ENCODE results near the gene ZNF652. TPM values are rescaled to one million over a fixed set of nuclear protein-coding genes. Genes with fewer than 3 reads are reported as not detected.

The ZNF652 gene
- total RNA-seq, 1 donor from 2014 or later = 12.8 TPM

DNA sequence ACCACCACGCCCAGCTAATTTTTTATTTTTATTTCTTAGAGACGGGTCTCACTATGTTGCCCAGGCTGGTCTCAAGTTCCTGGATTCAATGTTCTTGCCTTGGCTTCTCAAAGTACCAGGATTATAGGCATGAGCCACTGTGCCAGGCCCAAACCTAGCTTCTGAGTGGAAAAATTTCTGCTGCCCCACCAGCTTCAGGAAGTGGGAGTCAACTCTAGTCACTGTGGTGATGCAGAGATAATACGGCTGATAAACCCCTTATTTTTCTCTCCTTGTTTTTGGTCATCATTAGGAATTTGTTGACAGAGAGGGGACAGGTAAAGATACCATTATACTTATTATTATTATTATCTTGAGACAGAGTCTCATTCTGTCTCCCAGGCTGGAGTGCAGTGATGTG, 103.7 kb downstream of the ZNF652 start:
- TF ChIP-seq CTCF (conservative IDR thresholded peaks at IDR 0.05; ENCODE audit: low read depth, low read length) = no peak

DNA sequence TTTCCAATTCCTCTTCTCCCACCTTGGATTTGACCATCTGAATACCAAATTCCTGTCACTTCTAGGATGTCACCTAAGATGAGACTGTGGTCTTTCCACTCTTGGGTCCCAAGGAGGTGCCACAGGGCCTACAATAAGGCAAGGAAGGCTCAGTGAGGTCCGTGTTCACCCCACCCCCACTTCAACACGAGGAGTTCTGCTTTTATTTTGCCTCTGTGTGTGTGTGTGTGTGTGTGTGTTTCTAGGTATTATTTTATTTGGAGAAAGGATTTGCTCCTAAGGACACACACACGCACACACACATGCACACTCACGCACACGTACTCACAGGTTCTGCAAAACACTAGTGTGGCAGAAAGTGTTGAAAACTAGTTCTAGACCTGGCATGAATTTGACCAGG, 106.9 kb downstream of the ZNF652 start:
- TF ChIP-seq CTCF (conservative IDR thresholded peaks at IDR 0.05; ENCODE audit: low read depth, low read length) = no peak
- H3K4me3 ChIP-seq (ENCODE audit: low read depth, low read length) = no peak overlapping the region
- DNase-seq (ENCODE audit: low read depth) = no peak

More for the DNA sequence above, 103.7 kb downstream of the ZNF652 start:
- DNase-seq (ENCODE audit: low read depth) = no peak
- no peak overlapping the region for H3K4me3 ChIP-seq (ENCODE audit: low read depth, low read length)

DNA sequence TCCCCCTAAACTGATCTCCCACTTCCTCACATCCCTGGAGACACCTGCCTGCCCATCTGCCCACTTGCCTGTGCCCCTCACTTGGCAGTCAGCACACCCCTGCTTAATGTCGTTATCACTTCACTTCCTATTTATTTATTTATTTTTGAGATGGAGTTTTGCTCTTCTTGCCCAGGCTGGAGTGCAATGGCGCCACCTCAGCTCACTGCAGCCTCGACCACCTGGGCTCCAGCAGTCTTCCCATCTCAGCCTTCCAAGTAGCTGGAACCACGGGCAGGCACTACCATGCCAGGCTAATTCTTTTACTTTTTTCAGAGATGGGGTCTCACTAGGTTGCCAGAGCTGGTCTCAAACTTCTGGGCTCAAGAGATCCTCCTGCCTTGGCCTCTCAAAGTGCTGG, 108.0 kb downstream of the ZNF652 start:
- DNase-seq (ENCODE audit: low read depth) = no peak
- H3K4me3 ChIP-seq (ENCODE audit: low read depth, low read length) = no peak overlapping the region
- no peak for TF ChIP-seq CTCF (conservative IDR thresholded peaks at IDR 0.05; ENCODE audit: low read depth, low read length)

- no peak for TF ChIP-seq CTCF (conservative IDR thresholded peaks at IDR 0.05; ENCODE audit: low read depth, low read length)
- no peak for DNase-seq (ENCODE audit: low read depth)
- no peak overlapping the region for H3K4me3 ChIP-seq (ENCODE audit: low read depth, low read length)
Observed at GRCh38 chr17:49252148-49252695, 109.8 kb downstream of the ZNF652 start.

- no peak for TF ChIP-seq CTCF (conservative IDR thresholded peaks at IDR 0.05; ENCODE audit: low read depth, low read length)
- H3K4me3 ChIP-seq (ENCODE audit: low read depth, low read length) = no peak overlapping the region
- no peak for DNase-seq (ENCODE audit: low read depth)
Observed at GRCh38 chr17:49249890-49250522, 112.0 kb downstream of the ZNF652 start.

GRCh38 chr17:49249292-49249794, 112.7 kb downstream of the ZNF652 start:
- no peak for DNase-seq (ENCODE audit: low read depth)
- H3K4me3 ChIP-seq (ENCODE audit: low read depth, low read length) = no peak overlapping the region
- no peak for TF ChIP-seq CTCF (conservative IDR thresholded peaks at IDR 0.05; ENCODE audit: low read depth, low read length)

- DNase-seq (ENCODE audit: low read depth) = no peak
- TF ChIP-seq CTCF (conservative IDR thresholded peaks at IDR 0.05; ENCODE audit: low read depth, low read length) = no peak
- H3K4me3 ChIP-seq (ENCODE audit: low read depth, low read length) = no peak overlapping the region
Observed at GRCh38 chr17:49247944-49248343, 114.1 kb downstream of the ZNF652 start.

Measured in epithelial cell of proximal tubule (primary cell).